Testis (tissue), 2 donors: ENCODE data around the gene FBXL17.

ENCODE experiments used
- CTCF ChIP-seq, 3 experiments: fragments of 450-650 bp in 2 of 3; fragments of 200-600 bp in 1 of 3; sonication (generic) in 1 of 3; IDR thresholded peaks; one replicate each; pipeline ENCODE4 v1.5.1; 2016 to 2019; ENCODE audit warnings: antibody characterized with exemption in 3 of 3, mild to moderate bottlenecking in 2 of 3, moderate library complexity in 1 of 3
- POLR2A ChIP-seq: fragments of 450-650 bp; IDR thresholded peaks from one replicate; pipeline ENCODE4 v1.6.1; 2017; ENCODE audit warnings: antibody characterized with exemption, mild to moderate bottlenecking, moderate library complexity

GRCh38 chr5:107948377-107948776 lies 433.5 kb downstream of the FBXL17 start:
- TF ChIP-seq CTCF (IDR thresholded peaks at IDR 0.05) (no peak), POLR2A (no peak)
